ENCODE data around the gene MAML3.

Gene MAML3

GRCh38 chr4:140144050-140144449 is 9.9 kb downstream of the MAML3 start:
- DNase-seq (ENCODE audit: low read depth), result no peak
- no peak overlapping the region for H3K4me3 ChIP-seq (ENCODE audit: control insufficient read depth, low read depth, low read length)
- TF ChIP-seq CTCF (IDR thresholded peaks at IDR 0.05; ENCODE audit: control insufficient read depth, insufficient read depth, low read depth, low read length, missing control alignments), result no peak

GRCh38 chr4:140141210-140141835 is 12.7 kb downstream of the MAML3 start:
- H3K4me3 ChIP-seq (ENCODE audit: control insufficient read depth, low read depth, low read length), result no peak overlapping the region
- no peak for DNase-seq (ENCODE audit: low read depth)
- TF ChIP-seq CTCF (IDR thresholded peaks at IDR 0.05; ENCODE audit: control insufficient read depth, insufficient read depth, low read depth, low read length, missing control alignments), result no peak

- H3K4me3 ChIP-seq (ENCODE audit: control insufficient read depth, low read depth, low read length), result no peak overlapping the region
- no peak for DNase-seq (ENCODE audit: low read depth)
- no peak for TF ChIP-seq CTCF (IDR thresholded peaks at IDR 0.05; ENCODE audit: control insufficient read depth, insufficient read depth, low read depth, low read length, missing control alignments)
These were observed 13.4 kb downstream of the MAML3 start for GRCh38 chr4:140140566-140140965.

- no peak for DNase-seq (ENCODE audit: low read depth)
- no peak overlapping the region for H3K4me3 ChIP-seq (ENCODE audit: control insufficient read depth, low read depth, low read length)
- no peak for TF ChIP-seq CTCF (IDR thresholded peaks at IDR 0.05; ENCODE audit: control insufficient read depth, insufficient read depth, low read depth, low read length, missing control alignments)
These were observed 15.6 kb downstream of the MAML3 start for GRCh38 chr4:140138428-140138827.

- DNase-seq (ENCODE audit: low read depth), result no peak
- TF ChIP-seq CTCF (IDR thresholded peaks at IDR 0.05; ENCODE audit: control insufficient read depth, insufficient read depth, low read depth, low read length, missing control alignments), result no peak
- no peak overlapping the region for H3K4me3 ChIP-seq (ENCODE audit: control insufficient read depth, low read depth, low read length)
These were observed 16.3 kb downstream of the MAML3 start for GRCh38 chr4:140137671-140138070.

GRCh38 chr4:140136509-140136908 is 17.5 kb downstream of the MAML3 start:
- TF ChIP-seq CTCF (IDR thresholded peaks at IDR 0.05; ENCODE audit: control insufficient read depth, insufficient read depth, low read depth, low read length, missing control alignments), result no peak
- DNase-seq (ENCODE audit: low read depth), result no peak
- H3K4me3 ChIP-seq (ENCODE audit: control insufficient read depth, low read depth, low read length), result no peak overlapping the region

Measured in AG09309 (cell line).